ENCODE results near the gene CGNL1.

CGNL1 gene

GRCh38 chr15:57551715-57552677 is 175.7 kb downstream of the CGNL1 start:
- DNase-seq: no peak

GRCh38 chr15:57552678-57553334 is 176.5 kb downstream of the CGNL1 start:
- DNase-seq: no peak

- DNase-seq: no peak
Observed at GRCh38 chr15:57553526-57553925, 177.2 kb downstream of the CGNL1 start.

GRCh38 chr15:57554063-57554811 is 177.9 kb downstream of the CGNL1 start:
- DNase-seq: no peak

GRCh38 chr15:57554812-57555179 is 178.5 kb downstream of the CGNL1 start:
- DNase-seq: no peak

- DNase-seq: no peak
Observed at GRCh38 chr15:57555270-57555669, 179.0 kb downstream of the CGNL1 start.

- DNase-seq: no peak
Observed at GRCh38 chr15:57556040-57556439, 179.7 kb downstream of the CGNL1 start.

GRCh38 chr15:57557267-57557666 is 181.0 kb downstream of the CGNL1 start:
- no peak for DNase-seq

- no peak for DNase-seq
Observed at GRCh38 chr15:57557810-57558209, 181.5 kb downstream of the CGNL1 start.

GRCh38 chr15:57559875-57560274 is 183.6 kb downstream of the CGNL1 start:
- peak; percentile 30 for DNase-seq

- DNase-seq: peak; percentile 15
Observed at GRCh38 chr15:57561041-57561711, 184.9 kb downstream of the CGNL1 start.

- DNase-seq: no peak
Observed at GRCh38 chr15:57562196-57562769, 186.0 kb downstream of the CGNL1 start.

- no peak for DNase-seq
Observed at GRCh38 chr15:57563416-57563815, 187.1 kb downstream of the CGNL1 start.

- no peak for DNase-seq
Observed at GRCh38 chr15:57565311-57565710, 189.0 kb downstream of the CGNL1 start.

GRCh38 chr15:57566834-57567233 is 190.5 kb downstream of the CGNL1 start:
- DNase-seq: no peak

- no peak for DNase-seq
Observed at GRCh38 chr15:57567891-57568290, 191.6 kb downstream of the CGNL1 start.

- DNase-seq: no peak
Observed at GRCh38 chr15:57568299-57568698, 192.0 kb downstream of the CGNL1 start.

GRCh38 chr15:57570340-57570739 is 194.0 kb downstream of the CGNL1 start:
- DNase-seq: no peak

- DNase-seq: no peak
Observed at GRCh38 chr15:57570994-57571393, 194.7 kb downstream of the CGNL1 start.

- DNase-seq: no peak
Observed at GRCh38 chr15:57571725-57572124, 195.4 kb downstream of the CGNL1 start.

- no peak for DNase-seq
Observed at GRCh38 chr15:57572468-57572867, 196.2 kb downstream of the CGNL1 start.

GRCh38 chr15:57573151-57573550 is 196.8 kb downstream of the CGNL1 start:
- DNase-seq: no peak
